ENCODE data around the gene NCEH1. TPM values are rescaled to one million over a fixed set of nuclear protein-coding genes. Genes with fewer than 3 reads are reported as not detected.

NCEH1 gene
- total RNA-seq, 4 donors from 2014 or later: 8.3 to 12.4 (median 11.0) TPM

- 0 to 1% methylated on average over 29 to 37 of the region's 49 CpGs for whole genome bisulfite sequencing, 2 donors
- intact Hi-C loops (cut with DNase I): no loop called here
These were observed 39.7 kb upstream of the NCEH1 start, which contains the start of gene ECT2 for GRCh38 chr3:172750368-172751174. Gene ECT2 (plus strand): TSS chr3:172750726. CDS start chr3:172754531, 3,805 bp downstream.

DNA sequence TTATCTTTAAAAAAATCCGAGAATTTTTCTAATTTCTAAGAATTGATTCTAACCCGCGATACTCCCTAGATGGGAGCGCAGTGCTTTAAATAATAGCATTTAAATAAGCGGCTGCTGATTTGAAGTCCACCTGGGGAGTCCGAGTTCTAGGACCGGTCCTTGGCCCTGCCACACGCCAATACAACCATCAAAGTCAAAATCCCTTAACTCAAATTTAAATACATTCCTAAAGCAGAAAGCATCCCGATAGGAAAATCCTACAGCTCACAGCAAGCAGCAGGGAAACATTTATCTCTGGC, 39.2 kb upstream of the NCEH1 start:
- peak in 1 of 2 donors; percentile 16 for DNase-seq
- intact Hi-C loops (cut with DNase I): no loop called here
- 20 to 21% methylated on average over 9 of the region's 9 CpGs for WGBS, 2 donors
- H3K4me3 ChIP-seq (replicated peaks in 1 of 3): peak overlapping the region in 2 of 3 donors; percentile 20 to 51
- no peaks in the 10 kb centered on the region for H3K27me3 ChIP-seq
- peak overlapping the region; percentile 6 to 29 (median 18) for H3K27ac ChIP-seq
- peaks cover 5 to 6% of the 10 kb centered on the region in 2 donors for H3K4me1 ChIP-seq
- H3K9me3 ChIP-seq: no peaks in the 10 kb centered on the region
- no peak for TF ChIP-seq POLR2A (IDR thresholded peaks at IDR 0.05)
- TF ChIP-seq, protein P1, sequence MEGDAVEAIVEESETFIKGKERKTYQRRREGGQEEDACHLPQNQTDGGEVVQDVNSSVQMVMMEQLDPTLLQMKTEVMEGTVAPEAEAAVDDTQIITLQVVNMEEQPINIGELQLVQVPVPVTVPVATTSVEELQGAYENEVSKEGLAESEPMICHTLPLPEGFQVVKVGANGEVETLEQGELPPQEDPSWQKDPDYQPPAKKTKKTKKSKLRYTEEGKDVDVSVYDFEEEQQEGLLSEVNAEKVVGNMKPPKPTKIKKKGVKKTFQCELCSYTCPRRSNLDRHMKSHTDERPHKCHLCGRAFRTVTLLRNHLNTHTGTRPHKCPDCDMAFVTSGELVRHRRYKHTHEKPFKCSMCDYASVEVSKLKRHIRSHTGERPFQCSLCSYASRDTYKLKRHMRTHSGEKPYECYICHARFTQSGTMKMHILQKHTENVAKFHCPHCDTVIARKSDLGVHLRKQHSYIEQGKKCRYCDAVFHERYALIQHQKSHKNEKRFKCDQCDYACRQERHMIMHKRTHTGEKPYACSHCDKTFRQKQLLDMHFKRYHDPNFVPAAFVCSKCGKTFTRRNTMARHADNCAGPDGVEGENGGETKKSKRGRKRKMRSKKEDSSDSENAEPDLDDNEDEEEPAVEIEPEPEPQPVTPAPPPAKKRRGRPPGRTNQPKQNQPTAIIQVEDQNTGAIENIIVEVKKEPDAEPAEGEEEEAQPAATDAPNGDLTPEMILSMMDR (IDR thresholded peaks at IDR 0.05): no peak
- H3K36me3 ChIP-seq: no peaks in the 10 kb centered on the region

More at GRCh38 chr3:172750368-172751174, 39.7 kb upstream of the NCEH1 start, which contains the start of gene ECT2:
- Histone ChIP-seq H3K27ac (peak within 1 kb of the TSS; percentile 6 to 57 (median 18)), H3K4me1 (peaks cover 5 to 6% of the 10 kb centered on the region in 2 donors), H3K4me3 (replicated peaks in 1 of 3) (peak within 1 kb of the TSS; percentile 57 to 74 (median 63)), H3K36me3 (no peaks in the 10 kb centered on the region), H3K9me3 (no peaks in the 10 kb centered on the region), H3K27me3 (no peaks in the 10 kb centered on the region)
- DNase-seq: peak; percentile 99
- TF ChIP-seq POLR2A (IDR thresholded peaks at IDR 0.05): peak in 1 of 2 donors; percentile 27
- TF ChIP-seq, protein P1 (IDR thresholded peaks at IDR 0.05): peak in 5 of 6 experiments; percentile 41 to 73 (median 67)

DNA sequence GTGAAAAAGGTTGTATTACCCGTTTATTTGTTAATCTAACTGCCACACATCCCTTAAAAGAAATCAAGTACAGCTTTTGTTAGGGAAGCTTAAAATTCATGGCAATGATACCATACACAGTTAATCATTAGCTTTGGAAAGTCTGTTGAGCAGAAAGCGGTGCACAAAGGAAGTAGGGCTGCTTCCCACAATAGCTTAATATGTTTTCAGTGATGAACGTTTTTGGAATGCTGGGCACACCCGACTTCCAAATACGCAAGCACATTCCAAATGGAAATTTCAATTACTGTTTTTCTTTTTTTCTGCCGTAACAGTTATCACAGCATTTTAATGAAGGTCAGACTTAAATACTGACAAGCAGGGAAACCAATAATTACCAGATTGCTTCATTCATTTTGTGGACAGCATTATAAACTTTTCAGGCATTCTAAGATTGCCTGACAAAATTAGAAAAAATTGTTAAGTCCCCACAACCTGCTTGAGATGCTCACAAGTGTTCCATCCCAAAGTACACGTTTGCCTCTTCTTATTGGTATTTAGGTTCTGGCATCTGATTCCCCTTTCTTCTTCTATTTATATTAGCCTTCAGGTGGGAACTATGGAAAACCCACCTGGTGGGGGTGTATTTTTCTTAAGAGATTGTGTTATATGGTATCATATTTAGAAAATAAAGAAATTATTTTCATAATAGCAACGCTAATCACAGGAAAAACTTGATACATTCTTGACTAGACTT, 38.5 kb upstream of the NCEH1 start:
- intact Hi-C loops (cut with DNase I): no loop called here
- no peak for DNase-seq

GRCh38 chr3:172746475-172746874, 35.6 kb upstream of the NCEH1 start:
- Histone ChIP-seq H3K27me3 (no peaks in the 10 kb centered on the region), H3K9me3 (no peaks in the 10 kb centered on the region), H3K4me1 (peaks cover 3 to 4% of the 10 kb centered on the region in 2 donors), H3K4me3 (replicated peaks in 1 of 3) (no peak overlapping the region), H3K27ac (no peak overlapping the region), H3K36me3 (no peaks in the 10 kb centered on the region)
- WGBS, 2 donors: 74 to 77% methylated on average over 2 of the region's 2 CpGs
- intact Hi-C loops (cut with DNase I): no loop called here
- TF ChIP-seq POLR2A (IDR thresholded peaks at IDR 0.05): no peak
- TF ChIP-seq, protein P1 (IDR thresholded peaks at IDR 0.05): no peak
- DNase-seq: no peak

More for the DNA sequence above, 38.5 kb upstream of the NCEH1 start:
- Histone ChIP-seq H3K36me3 (no peaks in the 10 kb centered on the region), H3K4me1 (peaks cover 5 to 6% of the 10 kb centered on the region in 2 donors), H3K27me3 (no peaks in the 10 kb centered on the region), H3K9me3 (no peaks in the 10 kb centered on the region), H3K27ac (peak overlapping the region; percentile 6 to 29 (median 28)), H3K4me3 (replicated peaks in 1 of 3) (peak overlapping the region in 1 of 3 donors; percentile 20)
- 48 to 51% methylated on average over 8 of the region's 8 CpGs for WGBS, 2 donors
- TF ChIP-seq POLR2A (IDR thresholded peaks at IDR 0.05): no peak
- TF ChIP-seq, protein P1 (IDR thresholded peaks at IDR 0.05): no peak

Data from thyroid gland (tissue), 4 donors.